Fibroblast of the aortic adventitia (primary cell): Measurements from ENCODE around the gene UNC5A. TPM values are rescaled to one million over a fixed set of nuclear protein-coding genes. Genes with fewer than 3 reads are reported as not detected.

Experiments
- DNase-seq: peaks from one replicate; pipeline ENCODE4 v3.0.0-alpha.2; 2010; ENCODE audit warnings: low read depth
- H3K4me3 ChIP-seq: 2 replicates; pipeline ENCODE4 v1.5.1; 2011; ENCODE audit warnings: low read depth, mild to moderate bottlenecking, control low read depth, low read length, moderate library complexity
- total RNA-seq: library from RNA; depleted of rRNA; stranded (reverse); fragments of >200 nt; gene quantifications from 2 replicates; pipeline ENCODE4 v1.2.3, GENCODE V29; 2012; ENCODE audit warnings: low replicate concordance
- TF ChIP-seq, protein P1 (sequence below): IDR thresholded peaks from 2 replicates; pipeline ENCODE4 v1.5.1; 2011; ENCODE audit warnings: mild to moderate bottlenecking, low read length, control low read depth, inconsistent platforms; ENCODE audit not compliant: insufficient read depth

Gene UNC5A
- total RNA-seq, 1 donor: not detected

DNA sequence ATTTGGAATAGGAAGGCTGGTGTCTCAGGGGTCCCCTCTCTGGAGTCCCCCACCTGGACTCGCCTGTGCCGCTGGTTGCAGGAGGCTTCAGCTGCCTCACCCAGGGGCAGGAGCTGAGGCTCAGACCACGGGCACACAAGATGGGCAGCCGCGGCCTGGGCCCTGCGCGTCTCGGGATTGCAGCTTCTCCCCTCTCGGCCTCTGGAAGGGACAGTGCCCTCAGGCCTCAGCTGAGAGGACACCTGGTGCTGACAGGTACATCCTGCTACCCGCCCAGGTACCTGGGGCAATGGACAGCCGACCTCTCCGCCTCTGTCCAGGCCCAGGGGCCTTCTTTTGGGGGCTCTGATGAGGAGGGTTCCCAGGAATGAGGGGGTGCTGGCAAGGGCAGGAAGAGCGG, 38.3 kb downstream of the UNC5A start:
- DNase-seq: no peak
- H3K4me3 ChIP-seq: no peak overlapping the region
- TF ChIP-seq, protein P1, sequence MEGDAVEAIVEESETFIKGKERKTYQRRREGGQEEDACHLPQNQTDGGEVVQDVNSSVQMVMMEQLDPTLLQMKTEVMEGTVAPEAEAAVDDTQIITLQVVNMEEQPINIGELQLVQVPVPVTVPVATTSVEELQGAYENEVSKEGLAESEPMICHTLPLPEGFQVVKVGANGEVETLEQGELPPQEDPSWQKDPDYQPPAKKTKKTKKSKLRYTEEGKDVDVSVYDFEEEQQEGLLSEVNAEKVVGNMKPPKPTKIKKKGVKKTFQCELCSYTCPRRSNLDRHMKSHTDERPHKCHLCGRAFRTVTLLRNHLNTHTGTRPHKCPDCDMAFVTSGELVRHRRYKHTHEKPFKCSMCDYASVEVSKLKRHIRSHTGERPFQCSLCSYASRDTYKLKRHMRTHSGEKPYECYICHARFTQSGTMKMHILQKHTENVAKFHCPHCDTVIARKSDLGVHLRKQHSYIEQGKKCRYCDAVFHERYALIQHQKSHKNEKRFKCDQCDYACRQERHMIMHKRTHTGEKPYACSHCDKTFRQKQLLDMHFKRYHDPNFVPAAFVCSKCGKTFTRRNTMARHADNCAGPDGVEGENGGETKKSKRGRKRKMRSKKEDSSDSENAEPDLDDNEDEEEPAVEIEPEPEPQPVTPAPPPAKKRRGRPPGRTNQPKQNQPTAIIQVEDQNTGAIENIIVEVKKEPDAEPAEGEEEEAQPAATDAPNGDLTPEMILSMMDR: no peak

DNA sequence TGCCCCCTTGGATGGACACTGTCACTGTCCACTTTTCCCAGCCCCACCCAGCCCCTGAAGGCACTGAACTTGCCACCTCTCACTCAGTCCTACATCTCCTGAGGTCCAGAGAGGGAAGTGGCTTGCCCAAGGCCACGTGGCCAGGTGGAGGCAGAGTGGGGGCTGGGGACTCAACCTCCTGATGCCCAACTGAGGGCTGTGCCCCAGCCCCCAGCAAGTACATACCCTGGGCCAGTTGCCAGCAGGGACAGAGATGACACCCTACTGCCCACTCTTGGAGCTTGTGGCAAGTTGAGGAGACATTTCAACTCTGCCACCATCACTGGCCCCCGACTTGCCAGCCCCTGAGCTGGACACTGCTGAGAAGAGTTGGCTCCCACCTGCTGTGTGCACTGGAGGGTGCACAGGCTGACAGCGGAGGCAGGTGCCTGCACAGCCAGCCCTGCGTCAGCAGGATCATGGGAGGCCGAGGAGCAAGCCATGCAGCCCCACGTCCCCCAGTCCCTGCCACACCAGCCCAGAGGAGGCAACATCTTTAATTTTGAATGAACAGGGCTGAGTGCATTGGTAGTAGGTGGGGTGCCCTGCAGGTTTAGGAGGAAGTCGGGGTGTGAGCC, 39.4 kb downstream of the UNC5A start:
- TF ChIP-seq, protein P1: no peak
- DNase-seq: no peak
- H3K4me3 ChIP-seq: no peak overlapping the region

DNA sequence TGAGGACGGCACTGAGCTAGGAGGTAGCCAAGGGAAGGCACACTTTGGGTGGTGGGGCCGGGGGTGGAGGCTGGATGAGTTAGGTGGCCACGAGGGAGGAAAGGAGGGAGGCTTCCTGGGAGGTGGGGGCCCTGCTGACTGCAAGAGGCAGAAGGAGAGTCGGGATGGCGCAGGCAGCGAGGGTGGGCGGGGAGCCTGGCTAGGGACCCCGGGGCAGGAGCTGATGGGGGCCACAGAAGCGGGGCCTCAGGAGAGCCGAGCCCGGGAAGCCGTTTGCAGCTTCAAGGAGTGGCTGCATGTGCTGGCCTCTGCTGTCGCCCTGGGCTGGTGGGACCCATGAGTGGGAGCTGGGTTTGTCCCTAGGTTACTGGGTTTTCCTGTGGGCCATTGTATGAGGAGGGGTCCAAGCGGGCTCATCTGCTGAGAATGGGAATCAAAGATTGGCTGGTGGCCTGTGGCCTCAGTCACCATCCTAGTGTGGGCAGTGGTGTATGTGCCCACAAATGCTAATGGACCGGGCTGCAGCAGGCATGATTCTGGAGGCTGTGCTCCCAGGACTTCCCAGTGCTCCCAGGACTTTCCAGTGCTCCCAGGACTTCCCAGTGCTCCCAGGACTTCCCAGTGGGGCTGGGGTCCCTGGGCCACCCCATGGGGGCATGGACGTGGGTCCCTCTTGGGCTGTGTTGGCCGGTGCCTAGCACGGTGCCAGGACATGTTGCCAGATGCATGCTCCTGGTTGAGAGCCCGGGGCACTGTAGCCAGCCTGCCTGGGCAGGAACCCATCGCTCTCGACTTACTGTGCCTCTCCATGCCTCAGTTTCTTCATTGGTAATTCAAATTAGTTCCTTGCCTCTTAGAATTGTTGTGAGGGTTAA, 40.2 kb downstream of the UNC5A start:
- DNase-seq: no peak
- H3K4me3 ChIP-seq: no peak overlapping the region
- TF ChIP-seq, protein P1: no peak

DNA sequence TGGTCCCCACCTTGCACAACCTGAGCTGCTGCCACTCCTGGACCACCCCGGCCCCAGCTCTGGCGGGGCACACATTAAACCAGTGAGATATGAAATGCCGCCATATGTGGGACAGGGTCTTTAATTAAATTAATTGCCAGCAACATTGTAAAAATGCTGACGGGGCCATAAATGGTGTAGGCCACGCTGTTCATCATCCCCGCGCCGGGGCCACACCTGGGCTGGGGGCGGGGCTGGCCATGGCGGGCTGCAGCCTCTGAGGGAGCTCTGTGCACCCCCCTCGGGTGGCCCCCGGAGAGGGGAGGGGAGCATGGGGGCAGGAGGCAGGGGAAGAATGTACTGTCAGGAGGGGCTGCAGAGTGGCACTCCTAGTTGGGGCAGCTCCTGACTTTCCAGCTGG, 41.0 kb downstream of the UNC5A start:
- DNase-seq: no peak
- TF ChIP-seq, protein P1: no peak
- no peak overlapping the region for H3K4me3 ChIP-seq

DNA sequence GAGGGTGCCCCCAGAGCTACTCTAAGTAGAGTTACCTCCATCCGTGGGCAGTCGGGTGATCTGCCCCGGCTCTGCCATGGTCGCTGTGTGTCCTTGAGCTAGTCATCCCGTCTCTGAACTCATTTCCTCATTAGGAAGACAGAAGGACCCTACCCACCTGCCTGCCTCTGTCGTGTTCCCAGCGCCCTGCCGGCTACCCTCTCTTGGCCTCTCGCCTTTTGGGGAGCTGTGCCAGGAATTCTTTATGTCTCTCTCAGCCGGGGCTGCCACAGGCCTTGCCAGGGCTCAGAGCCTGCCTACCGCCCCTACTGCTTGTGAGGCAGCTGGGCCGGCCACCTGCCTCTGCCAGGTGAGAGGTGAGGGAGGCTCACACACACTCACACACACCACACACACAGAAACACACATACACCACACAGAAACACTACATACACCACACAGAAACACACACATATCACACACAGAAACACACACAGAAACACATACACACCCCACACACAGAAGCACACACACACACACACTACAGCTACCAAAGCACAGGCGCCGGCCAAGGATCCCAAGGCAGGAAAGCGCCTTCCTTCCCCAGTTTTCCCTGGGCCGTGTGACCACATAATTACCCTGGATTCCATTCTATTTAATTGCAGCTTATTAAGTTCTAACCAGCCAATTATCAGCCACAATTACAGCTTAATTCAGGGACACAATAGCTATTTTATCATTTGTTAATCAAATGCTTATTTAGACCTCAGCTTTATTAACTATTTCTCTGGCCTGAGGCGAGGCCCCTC, 41.7 kb downstream of the UNC5A start:
- H3K4me3 ChIP-seq: no peak overlapping the region
- TF ChIP-seq, protein P1: no peak
- no peak for DNase-seq

DNA sequence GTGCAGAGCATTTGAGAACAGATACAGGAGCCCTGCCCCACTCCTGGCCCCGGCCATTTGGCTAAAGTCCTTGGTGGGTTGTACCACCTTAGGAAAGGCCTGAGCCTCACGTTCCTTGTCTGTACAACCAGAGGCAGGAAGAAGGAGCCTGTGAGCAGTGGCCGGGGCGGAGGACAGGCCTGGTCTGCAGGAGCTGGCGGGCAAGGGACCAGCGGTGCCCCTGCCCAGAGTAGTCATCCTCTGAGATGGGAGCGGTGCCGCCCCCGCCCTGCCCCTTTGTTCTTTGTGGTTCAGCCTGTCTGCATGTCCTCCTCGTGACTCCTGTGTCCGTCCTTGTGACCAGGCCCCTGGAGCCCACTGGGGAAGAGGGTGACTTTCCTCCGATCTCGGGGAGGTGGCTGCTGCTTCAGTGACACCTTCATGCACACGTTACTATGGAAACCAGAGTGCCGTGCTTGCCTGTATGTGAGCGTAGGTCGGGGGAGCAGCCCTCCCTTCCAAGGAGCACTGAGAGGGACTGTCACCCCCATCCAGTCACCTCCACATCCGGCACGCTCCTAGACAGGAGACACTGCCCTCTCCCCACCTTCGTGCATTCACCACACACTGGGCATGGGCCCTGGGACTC, 42.9 kb downstream of the UNC5A start:
- no peak for DNase-seq
- TF ChIP-seq, protein P1: no peak
- H3K4me3 ChIP-seq: no peak overlapping the region
